Keratinocyte (primary cell): Measurements from ENCODE around the gene GSTO2. TPM values are rescaled to one million over a fixed set of nuclear protein-coding genes. Genes with fewer than 3 reads are reported as not detected.

ENCODE experiments used
- DNase-seq: peaks from one replicate; pipeline ENCODE4 v3.0.0-alpha.2; 2011; ENCODE audit warnings: low read depth, missing footprints, low spot score
- FAIRE-seq: peaks from 2 replicates; lab custom pipeline; 2011; peaks lifted over from hg19 to GRCh38; lab: Jason Lieb, UNC
- H2AFZ ChIP-seq: 2 replicates; pipeline ENCODE4 v1.6.0; 2012; ENCODE audit warnings: low read length, control low read depth, inconsistent platforms; ENCODE audit not compliant: control insufficient read depth
- H3K27ac ChIP-seq: 2 replicates; pipeline ENCODE4 v1.5.1; 2011; ENCODE audit warnings: low read length; ENCODE audit not compliant: control insufficient read depth, insufficient read depth
- H3K27me3 ChIP-seq: 3 replicates; pipeline ENCODE4 v1.6.0; 2011; ENCODE audit warnings: low read length; ENCODE audit not compliant: control insufficient read depth, insufficient read depth; ENCODE audit errors: extremely low read depth
- H3K36me3 ChIP-seq, 2 experiments: 2 replicates in 1 of 2; 3 replicates in 1 of 2; pipeline ENCODE4 v1.5.1; 2011; ENCODE audit warnings: low read length in 2 of 2, mild to moderate bottlenecking in 1 of 2; ENCODE audit not compliant: control insufficient read depth in 2 of 2, insufficient read depth in 2 of 2; ENCODE audit errors: extremely low read depth in 1 of 2
- H3K4me1 ChIP-seq: 3 replicates; pipeline ENCODE4 v1.5.1; 2011; ENCODE audit warnings: low read length; ENCODE audit not compliant: control insufficient read depth, insufficient read depth; ENCODE audit errors: extremely low read depth
- H3K4me2 ChIP-seq: 3 replicates; pipeline ENCODE4 v1.6.0; 2011; ENCODE audit warnings: low read depth, low read length; ENCODE audit not compliant: control insufficient read depth, insufficient read depth; ENCODE audit errors: extremely low read depth
- H3K4me3 ChIP-seq, 3 experiments: fragments of 200-600 bp in 1 of 3; sonication (generic) in 1 of 3; 2 replicates in 2 of 3; 3 replicates in 1 of 3; pipeline ENCODE4 v1.5.1; 2011 to 2016; ENCODE audit warnings: low read length in 3 of 3, mild to moderate bottlenecking in 3 of 3, control low read depth in 2 of 3, inconsistent platforms in 1 of 3, low read depth in 1 of 3, mixed read lengths in 1 of 3, mixed run types in 1 of 3, moderate library complexity in 1 of 3; ENCODE audit not compliant: control insufficient read depth in 2 of 3, insufficient read depth in 2 of 3; ENCODE audit errors: extremely low read depth in 1 of 3
- H3K79me2 ChIP-seq: 2 replicates; pipeline ENCODE4 v1.6.0; 2012; ENCODE audit warnings: low read length; ENCODE audit not compliant: control insufficient read depth, insufficient read depth
- H3K9ac ChIP-seq: 3 replicates; pipeline ENCODE4 v1.6.0; 2011; ENCODE audit warnings: low read length; ENCODE audit not compliant: control insufficient read depth, insufficient read depth; ENCODE audit errors: extremely low read depth
- H3K9me1 ChIP-seq: 3 replicates; pipeline ENCODE4 v1.6.0; 2011; ENCODE audit warnings: low read length; ENCODE audit not compliant: control insufficient read depth, insufficient read depth; ENCODE audit errors: extremely low read depth
- H3K9me3 ChIP-seq: 2 replicates; pipeline ENCODE4 v1.5.1; 2012; ENCODE audit warnings: low read depth, low read length; ENCODE audit not compliant: control insufficient read depth
- H4K20me1 ChIP-seq: 3 replicates; pipeline ENCODE4 v1.6.0; 2011; ENCODE audit warnings: low read length; ENCODE audit not compliant: control insufficient read depth, insufficient read depth; ENCODE audit errors: extremely low read depth
- CTCF ChIP-seq, 3 experiments: IDR thresholded peaks in 1 of 3; conservative IDR thresholded peaks in 1 of 3; optimal IDR thresholded peaks in 1 of 3; 2 replicates in 2 of 3; 3 replicates in 1 of 3; pipeline versions ENCODE3 to v1.5.1; 2011; ENCODE audit warnings: low read length in 3 of 3, mild to moderate bottlenecking in 3 of 3, moderate library complexity in 2 of 3, control low read depth in 1 of 3, inconsistent platforms in 1 of 3; ENCODE audit not compliant: insufficient read depth in 2 of 3; ENCODE audit errors: extremely low read depth in 1 of 3
- EZH2 ChIP-seq: IDR thresholded peaks from one replicate; pipeline ENCODE4 v1.6.1; 2012; ENCODE audit warnings: inconsistent platforms, mild to moderate bottlenecking, low read length, moderate library complexity
- dilution Hi-C: fragments of 300-500 bp; cut with MboI; formaldehyde crosslinking; loops from one replicate; pipeline ENCODE4 v1.7.0; 2020; ENCODE audit warnings: low sequenced_read_pairs; ENCODE audit not compliant: extremely low pct_ligation_motif_present
- polyA plus RNA-seq, 5 experiments: library from polyadenylated mRNA; depleted of rRNA in 3 of 5; stranded (reverse) in 3 of 5; stranded (forward) in 1 of 5; unstranded in 1 of 5; fragments of >200 nt; gene quantifications; 1 replicate in 1 of 5; 2 replicates in 3 of 5; 3 replicates in 1 of 5; pipeline versions ENCODE4 v1.2.1 to v1.2.3, GENCODE V29; 2011 to 2012; ENCODE audit warnings: missing spikeins in 2 of 5, low read depth in 1 of 5, low replicate concordance in 1 of 5

Gene GSTO2
- polyA plus RNA-seq, 1 donor (not counting 4 experiments of a cell fraction or from before 2014, with no cell fraction given): 56.9 TPM

DNA sequence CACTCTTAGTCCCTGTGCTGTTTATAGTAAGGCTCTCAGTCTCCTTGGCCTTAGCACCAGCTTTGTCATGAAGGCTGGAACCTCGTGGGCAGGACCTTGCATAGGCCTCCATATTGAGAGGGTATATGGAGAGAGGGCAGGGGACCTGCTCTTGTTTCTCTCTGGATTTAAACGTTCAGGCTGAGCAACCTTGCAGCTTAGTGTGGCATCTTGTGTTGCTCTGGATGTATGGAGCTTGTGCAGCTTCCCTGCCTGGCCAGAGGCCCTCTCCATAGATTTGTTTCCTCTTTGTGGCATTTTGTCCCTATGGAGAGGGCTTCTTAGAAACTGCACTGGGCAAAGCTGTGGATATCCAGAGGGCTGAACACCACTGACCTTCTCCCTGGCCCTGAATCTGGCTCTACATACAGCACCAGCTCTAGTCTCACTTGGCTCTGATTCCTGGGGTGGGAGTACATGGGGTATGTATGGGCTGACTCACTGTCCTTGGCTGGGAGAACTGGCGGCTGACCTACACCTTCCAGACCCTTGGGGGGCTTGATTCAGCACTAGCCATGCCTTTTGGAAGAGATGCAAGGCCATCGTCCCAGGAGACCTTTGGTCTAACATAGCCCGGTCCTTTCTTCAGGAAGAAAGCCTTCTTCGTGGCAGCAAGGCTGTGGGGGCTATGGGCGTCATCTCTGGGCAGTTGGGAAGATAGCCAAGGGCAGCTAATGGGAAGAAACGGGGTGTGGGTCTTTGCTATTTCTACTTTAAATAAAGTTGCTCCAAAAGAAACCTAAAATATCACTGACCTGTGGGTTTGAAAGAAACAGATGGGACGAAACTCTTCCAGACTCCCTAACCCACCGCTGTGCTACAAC lies 38.8 kb downstream of the GSTO2 start:
- Histone ChIP-seq H3K27me3 (no peaks in the 10 kb centered on the region), H3K36me3 (peaks cover 4 to 21% of the 10 kb centered on the region in 2 experiments), H3K79me2 (peaks cover 2% of the 10 kb centered on the region), H3K4me1 (peaks cover 6% of the 10 kb centered on the region), H3K9me1 (no peaks in the 10 kb centered on the region), H3K9ac (no peak overlapping the region), H3K4me3 (no peak overlapping the region), H4K20me1 (peaks cover 6% of the 10 kb centered on the region), H3K27ac (no peak overlapping the region), H2AFZ (no peak overlapping the region), H3K4me2 (no peak overlapping the region), H3K9me3 (no peaks in the 10 kb centered on the region)
- TF ChIP-seq CTCF (optimal IDR thresholded peaks at IDR 0.05 in 1 of 3, IDR thresholded peaks at IDR 0.05 in 1 of 3, conservative IDR thresholded peaks at IDR 0.05 in 1 of 3; ENCODE audit: extremely low read depth in 1 of 3, insufficient read depth in 2 of 3, low read length in 3 of 3): no peak
- no peak for DNase-seq
- no peak for FAIRE-seq
- dilution Hi-C loops: no loop called here

GRCh38 chr10:104308439-104308903 lies 39.5 kb downstream of the GSTO2 start:
- Histone ChIP-seq H3K4me3 (no peak overlapping the region), H3K27me3 (no peaks in the 10 kb centered on the region), H3K79me2 (peaks cover 9% of the 10 kb centered on the region), H4K20me1 (peaks cover 6% of the 10 kb centered on the region), H3K9me1 (no peaks in the 10 kb centered on the region), H3K9ac (no peak overlapping the region), H3K4me2 (no peak overlapping the region), H3K27ac (no peak overlapping the region), H3K36me3 (peaks cover 10 to 28% of the 10 kb centered on the region in 2 experiments), H2AFZ (no peak overlapping the region), H3K4me1 (peaks cover 6% of the 10 kb centered on the region), H3K9me3 (no peaks in the 10 kb centered on the region)
- DNase-seq (no peak), FAIRE-seq (no peak)
- TF ChIP-seq CTCF (optimal IDR thresholded peaks at IDR 0.05 in 1 of 3, IDR thresholded peaks at IDR 0.05 in 1 of 3, conservative IDR thresholded peaks at IDR 0.05 in 1 of 3; ENCODE audit: extremely low read depth in 1 of 3, insufficient read depth in 2 of 3, low read length in 3 of 3) (no peak), EZH2 (no peak)
- dilution Hi-C loops: no loop called here
